ENCODE data around the gene GPR35. TPM values are rescaled to one million over a fixed set of nuclear protein-coding genes. Genes with fewer than 3 reads are reported as not detected.

GPR35 gene
- polyA plus RNA-seq, 3 donors from 2014 or later: 0.89 to 1.6 TPM; not detected in 1

DNA sequence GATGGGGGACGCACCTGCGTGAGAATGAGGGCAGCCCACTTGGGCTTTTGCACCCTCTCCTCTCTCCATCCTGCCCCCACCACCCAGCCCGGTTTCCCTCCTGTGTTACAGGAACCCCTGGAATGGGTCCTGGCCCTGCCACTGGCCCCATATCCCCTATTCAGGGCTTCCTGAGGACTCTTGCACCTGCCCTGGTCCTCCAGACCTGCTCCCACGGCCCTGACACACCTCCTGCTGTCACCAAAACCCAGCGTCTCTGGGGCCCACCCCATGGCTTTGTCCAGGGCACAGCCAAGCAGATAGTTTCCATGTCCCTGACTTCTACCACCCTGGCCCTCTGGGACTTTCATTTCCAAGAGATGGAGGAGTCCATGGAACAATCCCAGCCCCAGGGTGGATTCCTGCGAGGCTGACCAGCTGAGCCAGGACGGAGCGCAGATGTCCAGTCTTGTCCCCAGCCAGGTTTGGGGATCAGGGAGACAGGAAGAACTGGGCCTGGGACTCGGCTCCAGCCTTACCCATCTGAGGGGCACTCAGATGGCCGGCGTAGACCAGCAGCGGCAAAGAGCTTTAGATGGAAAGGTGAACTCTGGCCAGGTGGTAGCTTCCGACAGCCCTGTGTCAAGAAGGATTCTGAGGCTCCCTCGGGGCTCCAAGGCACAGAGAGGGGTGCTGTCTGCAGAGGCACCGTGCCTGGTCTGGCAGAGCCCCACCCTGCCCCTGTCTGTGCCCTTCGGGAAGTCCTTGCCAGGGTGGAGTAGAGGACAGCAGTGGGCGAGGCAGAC, 12.0 kb downstream of the GPR35 start:
- Mint-ChIP-seq H3K36me3 (peaks cover 0 to 12% (median 0%) of the 10 kb centered on the region in 3 donors), H3K27me3 (ENCODE audit: low read depth in 3 of 3) (peaks cover 0 to 1% (median 0%) of the 10 kb centered on the region in 3 donors), H3K27ac (no peak overlapping the region), H3K4me3 (no peak overlapping the region), H3K4me1 (no peaks in the 10 kb centered on the region), H3K9me3 (peaks cover 0 to 12% (median 6%) of the 10 kb centered on the region in 6 donors)
- no peak for DNase-seq

DNA sequence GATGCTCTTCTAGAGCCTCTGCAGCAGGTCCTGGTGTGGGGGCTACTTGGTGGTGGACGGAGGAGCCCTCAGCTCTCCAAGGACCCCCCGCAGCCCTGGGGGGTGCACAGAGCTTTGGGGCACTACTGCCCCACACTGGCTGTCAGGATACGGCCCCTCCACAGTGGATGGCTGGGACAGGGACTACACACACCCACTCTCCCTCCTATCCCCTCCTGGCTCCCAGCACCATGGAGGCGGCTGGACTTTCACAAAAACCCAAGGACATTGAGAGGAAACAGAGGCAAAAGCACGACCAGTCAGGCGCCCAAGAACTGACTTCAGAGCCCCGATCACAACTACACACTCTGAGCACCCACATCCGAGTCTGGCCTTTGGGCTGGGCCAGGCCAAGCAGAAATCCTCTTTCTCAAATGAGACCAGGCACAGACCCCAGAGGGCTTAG, 12.6 kb downstream of the GPR35 start:
- no peak overlapping the region for H3K4me3 Mint-ChIP-seq
- H3K27me3 Mint-ChIP-seq (ENCODE audit: low read depth in 3 of 3): peaks cover 0 to 1% (median 0%) of the 10 kb centered on the region in 3 donors
- H3K4me1 Mint-ChIP-seq: no peaks in the 10 kb centered on the region
- DNase-seq: no peak
- peak overlapping the region in 1 of 6 donors; percentile 5 for H3K27ac Mint-ChIP-seq
- H3K36me3 Mint-ChIP-seq: peaks cover 0 to 12% (median 0%) of the 10 kb centered on the region in 3 donors
- H3K9me3 Mint-ChIP-seq: peaks cover 0 to 9% (median 6%) of the 10 kb centered on the region in 6 donors

DNA sequence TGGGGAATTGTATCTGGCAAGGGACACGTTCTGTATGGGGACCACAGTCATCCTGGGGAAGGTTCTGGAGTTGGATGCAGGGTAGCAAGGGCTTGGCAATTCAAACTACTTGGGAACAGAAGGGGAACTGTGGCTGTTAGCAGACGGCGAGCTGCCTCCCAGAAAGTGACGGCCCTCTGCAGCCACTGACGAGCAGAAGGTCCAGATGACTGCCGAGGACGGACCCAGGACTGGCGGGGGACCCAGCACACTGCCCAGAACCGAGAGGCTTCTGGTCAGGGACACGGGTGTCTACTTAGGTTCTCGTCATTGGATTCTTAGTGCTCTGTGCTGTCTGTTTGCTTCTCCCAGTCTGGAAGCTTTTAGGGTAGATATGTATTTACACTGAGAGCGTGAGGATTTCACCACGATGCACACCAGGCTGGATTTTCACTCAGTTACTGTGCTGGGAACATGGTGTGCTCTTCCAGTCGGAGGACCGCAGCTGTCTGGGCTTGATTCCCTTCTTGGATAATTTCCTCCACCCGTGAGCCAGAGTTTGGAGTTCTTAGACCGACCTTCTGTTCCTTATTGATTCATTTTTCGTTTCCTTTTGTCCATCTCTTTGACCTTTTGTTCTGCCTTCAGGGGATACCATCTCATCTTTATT, 13.4 kb downstream of the GPR35 start:
- DNase-seq: no peak
- peaks cover 0 to 7% (median 0%) of the 10 kb centered on the region in 3 donors for H3K36me3 Mint-ChIP-seq
- peak overlapping the region in 1 of 6 donors; percentile 27 for H3K27ac Mint-ChIP-seq
- H3K4me3 Mint-ChIP-seq: no peak overlapping the region
- peaks cover 0 to 1% (median 0%) of the 10 kb centered on the region in 3 donors for H3K27me3 Mint-ChIP-seq (ENCODE audit: low read depth in 3 of 3)
- peaks cover 0 to 2% (median under 1%) of the 10 kb centered on the region in 6 donors for H3K9me3 Mint-ChIP-seq
- H3K4me1 Mint-ChIP-seq: no peaks in the 10 kb centered on the region

DNA sequence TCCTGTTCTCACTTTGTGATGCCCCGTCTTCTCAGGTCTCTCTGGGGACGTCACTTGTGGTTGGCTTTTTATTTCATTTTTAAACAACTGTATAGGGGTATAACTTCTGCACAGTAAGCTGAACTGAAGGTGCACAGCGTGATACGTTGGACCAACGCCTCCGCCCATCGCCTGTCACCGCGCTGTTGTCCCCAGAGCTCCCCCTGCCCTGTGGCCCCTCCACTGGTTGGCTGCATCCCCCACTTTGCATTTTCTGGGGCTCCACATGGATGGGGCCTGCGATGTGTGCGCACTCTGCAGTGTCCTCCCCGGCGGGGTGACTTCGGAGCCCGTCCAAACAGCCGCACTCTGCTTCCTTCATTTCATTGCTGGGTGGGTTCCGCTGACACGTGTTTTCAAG, 14.3 kb downstream of the GPR35 start:
- Mint-ChIP-seq H3K27ac (no peak overlapping the region), H3K9me3 (peaks cover 0 to 2% (median 0%) of the 10 kb centered on the region in 6 donors), H3K27me3 (ENCODE audit: low read depth in 3 of 3) (peaks cover 0 to 1% (median 0%) of the 10 kb centered on the region in 3 donors), H3K4me3 (no peak overlapping the region), H3K36me3 (peaks cover 0 to 4% (median 0%) of the 10 kb centered on the region in 3 donors), H3K4me1 (no peaks in the 10 kb centered on the region)
- DNase-seq: no peak

DNA sequence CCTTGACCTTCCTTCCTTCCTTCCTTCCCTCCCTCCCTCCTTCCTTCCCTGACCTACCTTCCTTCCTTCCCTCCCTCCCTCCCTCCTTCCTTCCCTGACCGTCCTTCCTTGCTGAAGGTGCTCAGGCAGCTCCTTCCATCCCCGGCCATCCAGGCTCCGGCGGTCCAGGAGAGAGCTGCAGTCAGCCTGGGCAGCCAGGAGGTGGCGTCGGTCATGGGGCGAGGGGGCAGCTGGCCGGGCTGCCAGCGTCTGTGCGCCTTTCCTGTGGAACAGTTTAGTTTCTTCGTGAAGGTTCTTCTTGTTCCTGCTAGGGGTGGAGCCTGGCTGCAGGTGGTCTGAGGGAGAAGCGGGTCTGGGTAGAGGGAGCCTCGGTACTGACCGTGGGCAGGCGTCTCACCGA, 15.7 kb downstream of the GPR35 start:
- H3K27ac Mint-ChIP-seq: peak overlapping the region in 1 of 6 donors; percentile 32
- no peak overlapping the region for H3K4me3 Mint-ChIP-seq
- peaks cover 0 to under 1% of the 10 kb centered on the region in 2 donors for H3K4me1 Mint-ChIP-seq
- peak; percentile 17 to 34 (median 24) for DNase-seq
- no peaks in the 10 kb centered on the region for H3K36me3 Mint-ChIP-seq
- H3K27me3 Mint-ChIP-seq (ENCODE audit: low read depth in 3 of 3): peaks cover 0 to 1% (median 0%) of the 10 kb centered on the region in 3 donors
- H3K9me3 Mint-ChIP-seq: no peaks in the 10 kb centered on the region

DNA sequence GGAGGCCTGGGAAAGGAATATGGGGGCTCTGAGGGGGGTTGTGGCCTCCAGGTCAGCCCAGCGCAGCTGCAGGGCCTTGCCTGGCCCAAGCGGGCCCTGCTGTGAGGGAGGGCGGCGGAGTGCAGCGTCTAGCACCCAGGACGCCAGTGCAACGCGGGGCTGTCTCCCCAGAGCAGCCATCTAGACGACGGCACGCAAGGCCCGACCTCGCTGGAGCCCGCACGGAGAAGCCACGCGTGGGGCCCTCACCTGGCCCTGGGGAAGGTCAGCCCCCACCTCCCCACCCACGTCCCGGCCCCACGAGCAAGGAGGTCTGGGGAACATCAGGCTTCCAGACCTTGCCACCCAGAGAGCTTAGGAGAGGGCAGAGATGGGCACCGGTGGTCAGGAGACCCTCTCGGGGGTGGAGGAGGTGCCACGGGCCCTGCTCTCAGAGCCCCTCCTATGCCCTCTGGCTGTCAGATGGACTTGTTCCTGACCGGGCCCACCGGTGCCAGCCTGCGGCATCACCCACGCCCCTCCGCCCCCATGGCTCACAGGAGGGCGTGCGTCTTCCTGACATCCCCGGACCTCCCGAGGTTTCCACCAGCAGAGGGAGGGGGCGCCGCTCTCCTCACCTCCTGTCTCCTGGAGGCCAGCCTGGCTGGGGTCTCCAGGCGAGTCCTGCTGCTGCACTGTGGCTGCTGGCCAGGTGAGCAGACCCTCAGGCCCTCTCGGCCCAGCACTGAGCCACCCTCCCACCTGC, 17.0 kb downstream of the GPR35 start:
- H3K4me1 Mint-ChIP-seq: peaks cover 0 to 5% of the 10 kb centered on the region in 2 donors
- H3K36me3 Mint-ChIP-seq: no peaks in the 10 kb centered on the region
- no peak overlapping the region for H3K27ac Mint-ChIP-seq
- H3K9me3 Mint-ChIP-seq: no peaks in the 10 kb centered on the region
- no peak for DNase-seq
- H3K27me3 Mint-ChIP-seq (ENCODE audit: low read depth in 3 of 3): peaks cover 0 to 1% (median 0%) of the 10 kb centered on the region in 3 donors
- no peak overlapping the region for H3K4me3 Mint-ChIP-seq

DNA sequence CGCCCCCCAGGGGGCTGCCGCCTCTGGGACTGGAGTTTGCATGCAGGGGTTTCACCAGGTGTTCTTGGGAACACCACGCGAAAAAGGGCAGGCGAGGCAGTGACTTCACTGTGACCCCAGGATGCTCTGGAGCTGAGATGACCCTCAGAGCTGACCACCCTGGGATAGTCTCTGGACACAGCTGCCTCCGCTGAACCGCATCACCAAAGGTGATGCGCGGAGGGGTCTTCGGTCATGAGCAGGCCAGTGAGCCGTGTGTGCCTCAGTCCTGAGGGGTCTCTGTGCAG, 17.5 kb downstream of the GPR35 start:
- H3K27ac Mint-ChIP-seq: no peak overlapping the region
- no peak for DNase-seq
- no peak overlapping the region for H3K4me3 Mint-ChIP-seq
- no peaks in the 10 kb centered on the region for H3K36me3 Mint-ChIP-seq
- peaks cover 0 to 5% of the 10 kb centered on the region in 2 donors for H3K4me1 Mint-ChIP-seq
- no peaks in the 10 kb centered on the region for H3K9me3 Mint-ChIP-seq
- peaks cover 0 to 3% (median 1%) of the 10 kb centered on the region in 3 donors for H3K27me3 Mint-ChIP-seq (ENCODE audit: low read depth in 3 of 3)

DNA sequence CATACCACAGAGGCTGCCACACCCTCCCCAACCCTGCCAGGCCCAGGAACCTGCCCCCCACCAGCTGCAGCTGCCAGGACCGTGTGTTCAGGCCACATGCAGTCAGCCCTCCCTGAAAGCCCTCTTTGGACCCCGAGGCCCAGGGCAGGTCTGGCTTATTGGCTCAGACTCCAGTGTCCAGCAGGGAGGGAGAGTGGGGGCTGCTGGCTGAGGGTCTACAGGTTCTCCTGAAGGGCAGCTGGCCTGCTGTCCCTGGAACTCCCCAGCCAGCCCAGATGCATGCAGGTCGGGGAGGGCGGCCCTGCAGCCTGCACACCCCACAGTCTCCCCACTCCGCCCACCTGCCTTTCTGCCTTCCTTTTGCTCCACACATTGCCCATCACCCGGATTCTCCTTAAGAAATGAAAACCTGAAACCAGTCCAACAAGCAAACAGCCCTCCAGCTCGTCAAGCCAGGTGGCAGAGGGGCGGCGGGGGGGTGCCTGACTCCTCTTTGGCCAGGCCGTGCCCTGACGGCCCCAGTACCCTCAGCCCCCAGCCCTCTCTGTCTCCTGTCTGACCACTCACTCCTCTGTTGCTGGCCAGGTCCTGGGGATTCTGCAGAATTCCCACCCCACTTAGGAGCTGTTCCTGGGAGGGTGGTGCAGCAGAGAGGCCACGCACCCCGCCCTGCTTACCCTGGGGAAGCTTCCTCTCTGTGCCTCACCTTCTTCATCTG, 18.0 kb downstream of the GPR35 start:
- no peaks in the 10 kb centered on the region for H3K9me3 Mint-ChIP-seq
- no peak overlapping the region for H3K4me3 Mint-ChIP-seq
- H3K36me3 Mint-ChIP-seq: no peaks in the 10 kb centered on the region

DNA sequence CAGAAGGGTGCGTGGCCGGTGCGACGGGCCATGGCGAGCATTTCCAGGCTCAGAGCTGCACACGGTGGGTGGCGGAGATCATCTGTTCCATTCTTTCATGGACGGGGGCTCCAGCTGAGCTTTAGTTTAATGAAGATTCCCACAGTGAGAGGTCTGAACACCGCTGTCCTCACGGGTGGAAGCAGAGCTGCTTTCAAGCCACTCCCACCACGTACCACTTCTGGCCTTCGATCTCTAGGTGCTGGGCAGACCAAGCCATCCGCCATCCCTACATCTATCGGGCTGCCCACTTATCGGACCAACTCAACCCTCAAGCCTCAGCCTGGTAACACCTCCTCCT, 18.5 kb downstream of the GPR35 start:
- Mint-ChIP-seq H3K4me3 (no peak overlapping the region), H3K27me3 (ENCODE audit: low read depth in 3 of 3) (peaks cover 0 to 3% (median 1%) of the 10 kb centered on the region in 3 donors), H3K36me3 (no peaks in the 10 kb centered on the region), H3K9me3 (no peaks in the 10 kb centered on the region), H3K27ac (peak overlapping the region in 2 of 6 donors; percentile 31 to 53), H3K4me1 (peaks cover 0 to 5% of the 10 kb centered on the region in 2 donors)
- DNase-seq: no peak

More for the DNA sequence above, 18.0 kb downstream of the GPR35 start:
- peaks cover 0 to 3% (median 1%) of the 10 kb centered on the region in 3 donors for H3K27me3 Mint-ChIP-seq (ENCODE audit: low read depth in 3 of 3)
- H3K27ac Mint-ChIP-seq: peak overlapping the region in 1 of 6 donors; percentile 56
- H3K4me1 Mint-ChIP-seq: peaks cover 0 to 5% of the 10 kb centered on the region in 2 donors
- DNase-seq: no peak

DNA sequence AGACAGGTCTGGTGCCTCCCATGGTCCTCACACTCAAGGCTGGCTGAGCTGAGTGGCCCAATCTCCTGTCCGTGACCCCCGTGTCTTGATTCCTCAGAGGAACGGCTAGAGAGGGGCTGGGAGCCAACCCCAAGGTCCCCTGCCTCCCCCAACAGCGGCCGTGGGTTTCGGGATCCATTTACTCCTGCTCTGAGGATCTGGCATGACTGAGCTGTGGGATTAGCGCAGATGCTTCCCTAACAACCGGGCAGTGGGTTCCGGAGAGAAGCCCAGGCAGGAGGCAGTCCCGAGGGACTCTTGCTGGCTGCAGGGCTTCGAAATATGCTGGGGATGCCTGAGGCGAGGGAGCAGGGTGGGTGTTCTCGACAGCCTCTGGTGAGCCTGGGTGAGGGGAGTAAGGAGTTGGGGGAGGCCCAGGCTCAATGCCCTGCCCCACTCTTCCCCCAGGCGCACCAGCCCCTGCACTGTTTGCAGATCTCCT, 18.9 kb downstream of the GPR35 start:
- peak overlapping the region in 2 of 6 donors; percentile 31 to 53 for H3K27ac Mint-ChIP-seq
- no peaks in the 10 kb centered on the region for H3K9me3 Mint-ChIP-seq
- DNase-seq: no peak
- H3K4me3 Mint-ChIP-seq: no peak overlapping the region
- no peaks in the 10 kb centered on the region for H3K36me3 Mint-ChIP-seq
- H3K4me1 Mint-ChIP-seq: peaks cover 0 to 5% of the 10 kb centered on the region in 2 donors
- H3K27me3 Mint-ChIP-seq (ENCODE audit: low read depth in 3 of 3): peaks cover 0 to 3% (median 1%) of the 10 kb centered on the region in 3 donors

DNA sequence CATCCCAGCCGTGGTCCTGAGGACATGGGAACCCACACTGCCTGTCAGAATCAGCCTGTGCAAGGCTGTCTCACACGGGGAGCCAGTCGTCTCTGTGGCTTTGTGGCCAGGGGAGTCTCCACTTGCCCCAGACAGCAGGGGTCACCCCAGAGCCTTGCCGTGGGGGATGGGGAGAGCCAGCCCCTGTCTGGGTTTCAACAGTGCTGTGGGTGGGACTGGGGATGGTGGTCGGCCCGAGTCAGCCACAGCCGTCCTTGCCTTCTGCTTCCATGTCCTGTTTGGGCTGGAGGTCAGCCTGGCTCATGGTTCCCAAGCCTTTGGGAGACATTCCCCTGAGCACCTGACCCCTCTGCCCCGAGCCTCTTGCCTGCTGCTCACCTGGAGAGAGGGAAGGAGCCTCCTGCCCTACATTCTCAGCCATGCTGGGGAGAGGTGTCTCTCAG, 19.6 kb downstream of the GPR35 start:
- peak overlapping the region in 1 of 6 donors; percentile 81 for H3K27ac Mint-ChIP-seq
- H3K4me3 Mint-ChIP-seq: no peak overlapping the region

DNA sequence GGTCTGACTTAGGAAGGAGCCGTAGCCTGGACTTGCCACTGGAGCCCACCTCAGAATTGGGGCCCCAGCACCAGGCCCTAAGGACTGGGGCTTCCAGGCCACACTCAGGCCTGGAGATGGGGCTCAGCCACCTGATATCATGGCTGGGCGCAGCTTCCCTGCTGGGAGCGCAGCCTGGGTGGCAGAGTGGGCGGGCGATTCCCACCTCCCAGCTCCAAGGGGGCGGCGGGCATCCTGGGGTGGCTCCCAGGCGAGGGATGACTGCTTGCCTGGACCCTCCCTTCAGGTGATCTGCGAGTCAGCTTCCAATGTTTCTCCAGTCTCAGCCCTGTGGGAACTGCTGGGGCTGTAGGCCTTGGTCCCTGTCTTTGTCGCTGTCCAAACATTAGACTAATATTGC, 20.1 kb downstream of the GPR35 start:
- H3K4me3 Mint-ChIP-seq: no peak overlapping the region
- peak overlapping the region in 3 of 6 donors; percentile 81 to 89 (median 89) for H3K27ac Mint-ChIP-seq
- H3K9me3 Mint-ChIP-seq: no peaks in the 10 kb centered on the region
- H3K4me1 Mint-ChIP-seq: peaks cover 0 to 5% of the 10 kb centered on the region in 2 donors
- H3K36me3 Mint-ChIP-seq: no peaks in the 10 kb centered on the region
- H3K27me3 Mint-ChIP-seq (ENCODE audit: low read depth in 3 of 3): peaks cover 2 to 4% (median 3%) of the 10 kb centered on the region in 3 donors
- DNase-seq: no peak

More for the DNA sequence above, 19.6 kb downstream of the GPR35 start:
- peaks cover 2 to 4% (median 3%) of the 10 kb centered on the region in 3 donors for H3K27me3 Mint-ChIP-seq (ENCODE audit: low read depth in 3 of 3)
- no peaks in the 10 kb centered on the region for H3K9me3 Mint-ChIP-seq
- no peaks in the 10 kb centered on the region for H3K36me3 Mint-ChIP-seq
- peaks cover 0 to 5% of the 10 kb centered on the region in 2 donors for H3K4me1 Mint-ChIP-seq
- DNase-seq: peak in 1 of 3 donors; percentile 18

DNA sequence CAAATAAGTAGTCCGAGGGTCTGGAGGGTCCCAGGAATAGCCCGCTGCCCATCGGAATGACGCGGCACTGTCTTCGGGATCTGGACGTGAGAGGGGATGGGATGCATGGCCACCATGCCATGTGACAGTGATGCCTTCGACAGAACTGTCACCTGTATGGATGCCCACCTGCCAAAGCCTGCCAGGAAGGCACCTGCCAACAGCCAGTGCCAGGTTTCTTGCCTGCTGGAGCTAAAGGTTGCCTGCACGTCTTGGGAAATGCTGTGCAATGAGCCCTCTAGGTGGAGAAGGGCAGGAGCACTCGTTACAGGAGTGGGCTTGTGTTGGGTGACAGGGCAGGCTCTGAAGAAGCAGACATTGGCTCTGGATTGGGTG, 20.5 kb downstream of the GPR35 start:
- peak overlapping the region in 5 of 6 donors; percentile 23 to 89 (median 83) for H3K27ac Mint-ChIP-seq
- DNase-seq: no peak
- no peaks in the 10 kb centered on the region for H3K36me3 Mint-ChIP-seq
- H3K9me3 Mint-ChIP-seq: no peaks in the 10 kb centered on the region
- peaks cover 2 to 4% (median 3%) of the 10 kb centered on the region in 3 donors for H3K27me3 Mint-ChIP-seq (ENCODE audit: low read depth in 3 of 3)
- peak overlapping the region in 3 of 5 donors; percentile 52 to 66 (median 52) for H3K4me3 Mint-ChIP-seq
- H3K4me1 Mint-ChIP-seq: peaks cover 0 to 5% of the 10 kb centered on the region in 2 donors

Data from immature natural killer cell (primary cell).